ENCODE measurements around the gene NHERF1.

NHERF1 gene

DNA sequence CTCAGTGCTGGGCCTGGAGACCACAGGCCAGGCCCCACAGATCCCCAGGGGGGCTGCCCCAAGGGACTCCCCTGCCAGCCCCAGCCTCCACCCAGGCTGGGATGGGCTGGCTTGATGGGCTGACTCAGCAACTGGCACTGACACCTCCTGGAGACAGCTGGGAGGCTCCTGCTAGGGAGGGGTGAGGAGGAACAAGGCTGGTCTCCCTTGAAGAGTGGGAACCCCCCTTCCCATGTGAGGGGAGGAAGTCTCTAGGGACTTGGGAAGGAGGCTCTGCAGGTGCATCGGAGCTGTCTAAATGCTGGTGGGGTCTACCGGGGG lies 10.4 kb downstream of the NHERF1 start:
- TF ChIP-seq, protein P1, sequence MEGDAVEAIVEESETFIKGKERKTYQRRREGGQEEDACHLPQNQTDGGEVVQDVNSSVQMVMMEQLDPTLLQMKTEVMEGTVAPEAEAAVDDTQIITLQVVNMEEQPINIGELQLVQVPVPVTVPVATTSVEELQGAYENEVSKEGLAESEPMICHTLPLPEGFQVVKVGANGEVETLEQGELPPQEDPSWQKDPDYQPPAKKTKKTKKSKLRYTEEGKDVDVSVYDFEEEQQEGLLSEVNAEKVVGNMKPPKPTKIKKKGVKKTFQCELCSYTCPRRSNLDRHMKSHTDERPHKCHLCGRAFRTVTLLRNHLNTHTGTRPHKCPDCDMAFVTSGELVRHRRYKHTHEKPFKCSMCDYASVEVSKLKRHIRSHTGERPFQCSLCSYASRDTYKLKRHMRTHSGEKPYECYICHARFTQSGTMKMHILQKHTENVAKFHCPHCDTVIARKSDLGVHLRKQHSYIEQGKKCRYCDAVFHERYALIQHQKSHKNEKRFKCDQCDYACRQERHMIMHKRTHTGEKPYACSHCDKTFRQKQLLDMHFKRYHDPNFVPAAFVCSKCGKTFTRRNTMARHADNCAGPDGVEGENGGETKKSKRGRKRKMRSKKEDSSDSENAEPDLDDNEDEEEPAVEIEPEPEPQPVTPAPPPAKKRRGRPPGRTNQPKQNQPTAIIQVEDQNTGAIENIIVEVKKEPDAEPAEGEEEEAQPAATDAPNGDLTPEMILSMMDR (IDR thresholded peaks at IDR 0.05; ENCODE audit: control insufficient read depth, insufficient read depth, low read depth, low read length, missing control alignments) = no peak
- no peak overlapping the region for H3K4me3 ChIP-seq (ENCODE audit: control insufficient read depth, low read depth, low read length)
- DNase-seq (ENCODE audit: low read depth) = no peak

DNA sequence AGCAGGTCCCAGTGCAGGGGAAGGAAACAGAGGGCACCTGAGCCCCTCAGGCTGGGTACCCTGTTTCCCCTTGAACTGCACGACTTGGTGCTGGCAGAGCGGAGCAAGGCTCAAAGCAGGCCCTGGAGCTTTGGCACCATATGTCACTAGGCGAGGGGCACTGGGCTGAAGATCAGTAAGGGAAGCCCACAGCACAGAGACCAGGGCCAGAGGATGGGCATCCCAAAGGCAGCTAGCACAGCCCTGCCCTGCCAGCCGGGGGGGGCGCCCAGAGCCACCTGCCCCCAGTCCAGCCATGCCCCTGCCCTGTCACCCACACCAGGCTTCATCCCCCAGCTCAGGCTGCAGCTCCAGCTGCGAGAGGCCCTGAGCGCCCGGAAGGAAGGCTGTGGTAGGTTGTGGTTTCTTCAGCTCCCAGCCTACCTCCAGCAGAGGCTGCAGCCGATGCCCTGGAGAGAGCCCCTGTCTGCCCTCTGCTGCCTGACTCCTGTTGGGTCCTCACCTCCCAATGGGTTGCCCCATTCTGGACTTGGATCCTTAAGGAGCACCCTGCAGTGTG lies 10.9 kb downstream of the NHERF1 start:
- no peak overlapping the region for H3K4me3 ChIP-seq (ENCODE audit: control insufficient read depth, low read depth, low read length)
- TF ChIP-seq, protein P1 (IDR thresholded peaks at IDR 0.05; ENCODE audit: control insufficient read depth, insufficient read depth, low read depth, low read length, missing control alignments) = no peak
- no peak for DNase-seq (ENCODE audit: low read depth)

DNA sequence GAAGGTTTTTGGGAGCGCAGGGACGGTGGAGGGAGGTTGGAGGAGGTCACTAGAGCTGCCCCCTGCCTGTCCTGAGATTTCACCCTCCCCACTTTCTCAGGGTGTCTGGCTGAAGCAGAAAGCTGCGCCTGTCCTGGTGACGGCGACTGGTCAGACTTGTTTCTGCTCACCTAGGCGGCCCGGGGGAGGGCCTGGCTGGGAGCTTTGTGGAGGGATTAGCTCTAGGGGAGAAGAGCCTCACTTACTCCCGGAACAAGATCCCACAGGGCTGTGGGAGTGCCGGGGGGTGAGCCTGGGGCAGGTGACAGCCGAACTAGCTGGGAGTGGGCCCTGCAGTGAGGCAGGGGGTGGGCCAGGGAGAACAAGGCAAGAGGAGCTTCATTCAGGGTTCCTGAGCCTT lies 11.5 kb downstream of the NHERF1 start:
- TF ChIP-seq, protein P1 (IDR thresholded peaks at IDR 0.05; ENCODE audit: control insufficient read depth, insufficient read depth, low read depth, low read length, missing control alignments) = no peak
- no peak overlapping the region for H3K4me3 ChIP-seq (ENCODE audit: control insufficient read depth, low read depth, low read length)
- DNase-seq (ENCODE audit: low read depth) = no peak

DNA sequence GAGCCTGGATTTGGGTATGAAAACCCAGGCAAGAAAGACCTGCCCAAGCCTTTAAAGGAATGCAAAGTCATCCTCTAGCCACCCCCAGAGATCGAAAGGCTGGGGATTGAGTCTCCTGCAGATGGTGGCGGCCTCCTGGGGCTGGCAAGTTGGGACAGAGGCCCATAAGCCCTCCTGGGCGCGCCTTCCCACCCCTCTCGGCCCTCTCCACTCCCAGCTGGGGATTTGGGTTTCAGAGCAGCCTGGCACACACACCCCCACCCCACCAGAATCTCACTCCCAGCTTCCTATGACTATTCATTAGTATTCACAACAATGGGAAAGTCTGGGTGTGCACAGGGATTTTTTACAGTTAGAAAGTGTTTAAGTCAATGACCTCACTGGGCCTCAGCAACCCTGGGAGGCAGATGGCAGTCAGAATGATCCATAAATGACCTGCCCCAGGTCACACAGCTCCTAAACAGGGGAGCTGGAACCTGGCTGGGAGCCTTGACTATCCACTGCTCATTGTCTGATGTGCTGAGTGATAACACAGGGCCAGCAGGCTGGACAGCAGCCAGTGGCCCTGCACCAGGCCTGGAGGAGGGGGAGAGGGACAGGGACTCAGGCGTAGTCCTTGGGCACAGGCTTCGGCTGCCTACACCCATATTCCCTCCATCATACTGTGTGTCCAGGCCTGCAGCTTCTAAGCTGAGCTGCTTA lies 12.1 kb downstream of the NHERF1 start:
- H3K4me3 ChIP-seq (ENCODE audit: control insufficient read depth, low read depth, low read length) = no peak overlapping the region
- TF ChIP-seq, protein P1 (IDR thresholded peaks at IDR 0.05; ENCODE audit: control insufficient read depth, insufficient read depth, low read depth, low read length, missing control alignments) = no peak
- DNase-seq (ENCODE audit: low read depth) = no peak

DNA sequence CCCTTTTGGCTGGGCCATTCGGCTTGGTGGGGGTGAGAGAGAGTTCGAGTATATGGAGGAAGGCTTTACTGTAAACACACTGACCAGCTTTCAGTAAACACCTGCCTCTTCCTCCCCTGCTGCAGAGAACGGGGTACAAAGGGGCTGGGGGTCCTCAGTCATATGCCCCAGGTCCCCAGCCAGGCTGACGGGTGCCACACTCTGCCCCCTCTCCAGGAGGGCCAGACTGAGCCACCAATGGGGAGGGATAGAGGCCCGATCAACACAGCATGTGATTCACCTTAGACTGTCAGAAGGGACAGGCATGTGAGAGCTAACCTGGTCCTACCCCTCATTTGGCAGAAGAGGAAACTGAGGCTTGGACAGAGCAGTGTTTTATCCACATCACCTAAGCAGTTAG lies 13.0 kb downstream of the NHERF1 start:
- no peak overlapping the region for H3K4me3 ChIP-seq (ENCODE audit: control insufficient read depth, low read depth, low read length)
- TF ChIP-seq, protein P1 (IDR thresholded peaks at IDR 0.05; ENCODE audit: control insufficient read depth, insufficient read depth, low read depth, low read length, missing control alignments) = no peak
- DNase-seq (ENCODE audit: low read depth) = no peak

DNA sequence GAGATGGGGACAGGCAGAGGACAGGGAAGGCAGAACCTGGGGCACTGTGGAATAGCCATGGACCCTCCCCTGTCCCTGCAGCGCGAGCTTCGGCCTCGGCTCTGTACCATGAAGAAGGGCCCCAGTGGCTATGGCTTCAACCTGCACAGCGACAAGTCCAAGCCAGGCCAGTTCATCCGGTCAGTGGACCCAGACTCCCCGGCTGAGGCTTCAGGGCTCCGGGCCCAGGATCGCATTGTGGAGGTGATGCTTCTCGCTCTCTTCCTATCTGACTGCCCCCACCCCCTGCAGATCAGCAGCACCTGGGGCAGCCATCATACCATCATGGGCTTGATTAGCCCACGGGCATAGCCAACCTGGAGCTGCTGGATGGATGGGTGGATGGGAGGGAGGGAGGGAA lies 13.5 kb downstream of the NHERF1 start:
- no peak for DNase-seq (ENCODE audit: low read depth)
- TF ChIP-seq, protein P1 (IDR thresholded peaks at IDR 0.05; ENCODE audit: control insufficient read depth, insufficient read depth, low read depth, low read length, missing control alignments) = no peak
- no peak overlapping the region for H3K4me3 ChIP-seq (ENCODE audit: control insufficient read depth, low read depth, low read length)
